ENCODE measurements around the gene RIPPLY3. TPM values are rescaled to one million over a fixed set of nuclear protein-coding genes. Genes with fewer than 3 reads are reported as not detected.
A peak's percentile ranks its signal among the peaks of the same experiment; 100 is the strongest.

Gene RIPPLY3
- total RNA-seq, 2 experiments from 2014 or later, result not detected

DNA sequence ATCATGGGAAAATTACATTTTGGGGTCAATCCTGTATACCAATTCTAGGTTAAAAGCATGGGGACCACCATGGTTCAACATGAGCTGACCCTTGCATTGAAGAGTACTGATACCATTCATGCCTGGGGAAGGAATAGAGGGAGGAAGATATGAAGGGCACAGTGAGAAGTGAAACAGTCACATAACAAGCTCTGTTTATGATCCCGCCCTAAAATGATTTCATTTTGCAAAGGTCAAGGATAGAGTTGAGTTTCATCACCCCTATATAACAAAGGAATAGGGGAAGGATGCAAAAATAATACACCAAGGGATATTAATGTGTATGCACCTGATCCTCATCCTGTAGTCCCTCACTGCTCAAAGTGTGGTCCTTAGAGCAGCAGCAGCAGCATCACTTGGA, 37.5 kb upstream of the RIPPLY3 start:
- DNase-seq (no peak), ATAC-seq (ENCODE audit: low read depth) (no peak)
- H3K9me3 Mint-ChIP-seq, result no peaks in the 10 kb centered on the region
- POLR2A ChIA-PET, result no interaction called here
- H3K36me3 Mint-ChIP-seq, result no peaks in the 10 kb centered on the region
- no peak overlapping the region for H3K4me3 Mint-ChIP-seq
- H3K4me1 Mint-ChIP-seq, result peaks cover 18% of the 10 kb centered on the region
- no peaks in the 10 kb centered on the region for H3K27me3 Mint-ChIP-seq
- H3K27ac Mint-ChIP-seq, result no peak overlapping the region

DNA sequence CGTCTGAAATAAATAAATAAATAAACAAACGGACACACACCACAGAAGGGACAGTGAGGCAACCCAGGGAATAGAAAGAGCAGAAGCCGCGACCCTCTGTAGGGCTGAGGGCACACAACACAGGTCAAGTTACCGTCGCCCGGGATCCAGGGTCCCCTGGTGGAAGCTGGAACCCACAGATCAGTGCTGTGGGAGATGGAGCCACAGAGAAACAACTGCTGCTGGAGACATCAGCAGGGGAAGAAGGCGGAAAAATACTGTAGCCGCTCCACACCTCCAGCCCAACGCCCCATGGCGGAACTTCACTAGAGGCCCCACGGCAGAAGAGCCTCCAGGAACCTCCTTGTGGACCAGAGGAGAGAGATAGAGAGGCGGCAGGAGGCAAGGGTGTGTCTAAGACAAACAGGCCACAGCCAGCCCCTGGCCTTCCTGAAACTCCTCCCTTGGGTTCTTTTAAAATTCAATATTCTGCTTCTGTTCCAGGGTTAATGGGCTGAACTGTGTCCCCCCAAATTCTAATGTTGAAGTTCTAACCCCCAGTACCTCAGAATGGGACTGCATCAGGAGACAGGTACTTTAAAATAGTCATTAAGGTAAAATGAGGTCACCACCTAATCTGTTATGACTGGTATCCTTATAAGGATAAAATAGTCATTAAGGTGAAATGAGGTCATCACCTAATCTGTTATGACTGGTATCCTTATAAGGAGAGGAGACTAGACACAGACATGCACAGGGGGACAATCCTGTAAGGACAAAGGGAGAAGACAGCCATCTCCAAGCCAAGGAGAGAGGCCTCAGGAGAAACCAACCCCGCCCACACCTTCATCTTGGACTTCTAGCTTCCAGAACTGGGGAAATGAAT, 32.3 kb upstream of the RIPPLY3 start:
- peaks cover 14% of the 10 kb centered on the region for H3K4me1 Mint-ChIP-seq
- ATAC-seq (ENCODE audit: low read depth) (no peak), DNase-seq (no peak)
- no peak overlapping the region for H3K4me3 Mint-ChIP-seq
- no peaks in the 10 kb centered on the region for H3K36me3 Mint-ChIP-seq
- POLR2A ChIA-PET, result no interaction called here
- H3K27ac Mint-ChIP-seq, result no peak overlapping the region
- H3K27me3 Mint-ChIP-seq, result no peaks in the 10 kb centered on the region
- no peaks in the 10 kb centered on the region for H3K9me3 Mint-ChIP-seq

DNA sequence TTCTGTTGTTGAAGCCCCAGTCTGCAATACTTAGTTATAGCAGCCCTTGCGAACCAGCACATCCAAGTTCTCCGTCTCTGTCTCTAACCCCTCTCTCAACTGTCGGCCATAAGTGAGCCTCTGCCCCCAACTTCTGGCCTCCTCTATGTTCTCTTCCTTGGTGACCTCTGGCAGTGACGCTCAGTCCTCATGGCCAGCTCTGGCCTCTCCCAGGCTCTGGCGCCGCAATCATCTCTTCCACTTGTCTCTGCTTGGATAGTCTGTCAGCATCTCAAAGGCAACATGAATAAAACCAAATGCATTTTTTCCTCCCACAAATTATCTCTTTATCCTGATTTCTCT, 31.7 kb upstream of the RIPPLY3 start:
- no peak overlapping the region for H3K27ac Mint-ChIP-seq
- no peaks in the 10 kb centered on the region for H3K9me3 Mint-ChIP-seq
- H3K4me1 Mint-ChIP-seq, result peaks cover 14% of the 10 kb centered on the region
- DNase-seq (no peak), ATAC-seq (ENCODE audit: low read depth) (no peak)
- H3K4me3 Mint-ChIP-seq, result no peak overlapping the region
- H3K27me3 Mint-ChIP-seq, result no peaks in the 10 kb centered on the region
- POLR2A ChIA-PET, result no interaction called here
- no peaks in the 10 kb centered on the region for H3K36me3 Mint-ChIP-seq

DNA sequence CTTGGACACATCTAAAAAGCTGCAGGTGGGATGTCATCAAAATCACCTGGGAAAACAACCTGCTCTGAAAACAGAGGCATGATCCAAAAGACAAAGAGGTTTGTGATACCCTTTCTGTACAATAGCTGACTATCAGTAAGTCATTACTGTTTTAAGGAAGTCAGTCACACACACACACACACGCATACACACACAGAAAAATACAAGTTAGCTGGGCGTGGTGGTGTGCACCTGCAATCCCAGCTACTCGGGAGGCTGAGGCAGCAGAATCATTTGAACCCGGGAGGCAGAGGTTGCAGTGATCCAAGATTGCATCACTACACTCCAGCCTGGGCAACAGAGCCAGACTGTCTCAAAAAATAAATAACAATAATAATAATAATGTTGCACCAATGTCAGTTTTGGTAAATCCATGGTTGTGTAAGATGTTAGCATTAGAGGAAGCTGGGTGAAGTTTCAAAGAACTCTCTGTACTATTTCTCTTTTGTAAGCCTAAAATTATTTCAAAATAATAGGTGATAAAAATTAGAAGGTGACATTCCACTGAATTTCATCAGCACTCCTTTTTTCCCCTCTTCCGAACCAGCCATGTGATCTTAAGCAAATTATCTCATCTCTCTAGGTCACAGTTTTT, 30.2 kb upstream of the RIPPLY3 start:
- no peak overlapping the region for H3K4me3 Mint-ChIP-seq
- H3K4me1 Mint-ChIP-seq, result peaks cover 20% of the 10 kb centered on the region
- peaks cover 4% of the 10 kb centered on the region for H3K27me3 Mint-ChIP-seq
- ATAC-seq (ENCODE audit: low read depth) (no peak), DNase-seq (no peak)
- peak overlapping the region; percentile 79 for H3K27ac Mint-ChIP-seq
- no peaks in the 10 kb centered on the region for H3K36me3 Mint-ChIP-seq
- no peaks in the 10 kb centered on the region for H3K9me3 Mint-ChIP-seq
- POLR2A ChIA-PET, result interaction anchor here (0.6 to 2.9 kb wide), 3 partner anchors 9 to 389 kb away, joined by 3 to 21 read pairs (median 4); partner anchors contain the start of gene HLCS

DNA sequence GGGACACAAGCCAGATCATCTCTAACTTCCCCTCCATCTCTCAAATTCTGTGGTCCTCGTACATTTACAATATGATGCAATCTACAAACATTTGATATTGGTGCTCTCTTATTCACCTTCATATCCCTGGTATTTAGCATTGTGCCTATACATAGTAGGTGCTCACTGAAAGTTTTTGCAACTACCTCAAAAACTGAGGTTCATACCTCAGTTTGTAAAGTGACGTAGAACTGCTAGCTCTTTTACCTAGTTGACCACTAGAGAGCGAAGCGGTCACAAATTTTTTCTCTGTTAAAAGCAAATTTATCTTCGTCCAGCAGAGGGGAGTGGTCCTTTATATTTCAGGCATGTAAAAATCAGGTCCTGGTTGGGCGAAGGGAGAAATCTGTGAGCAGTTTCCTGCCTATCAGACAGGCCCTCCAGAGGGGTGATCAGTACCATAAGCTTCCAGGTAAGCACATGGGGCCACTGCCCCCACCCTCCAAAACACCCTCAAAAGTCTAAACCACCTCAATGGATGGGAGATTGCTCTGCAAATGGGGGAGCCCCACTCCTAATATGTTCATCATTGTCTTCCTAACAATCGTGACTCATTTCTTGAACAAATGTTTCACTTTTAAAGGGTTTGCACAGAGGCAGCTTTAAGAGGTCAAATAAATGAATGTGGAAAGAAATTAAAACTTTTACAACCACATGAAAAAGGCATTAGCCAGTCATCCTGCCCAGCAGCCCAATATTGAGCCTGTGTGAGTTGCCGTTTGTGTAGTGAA, 29.4 kb upstream of the RIPPLY3 start:
- DNase-seq (peak; percentile 46), ATAC-seq (ENCODE audit: low read depth) (peak; percentile 67)
- Mint-ChIP-seq H3K9me3 (no peaks in the 10 kb centered on the region), H3K36me3 (no peaks in the 10 kb centered on the region), H3K27me3 (peaks cover 4% of the 10 kb centered on the region), H3K27ac (peak overlapping the region; percentile 79), H3K4me1 (peaks cover 24% of the 10 kb centered on the region), H3K4me3 (peak overlapping the region; percentile 33)
- POLR2A ChIA-PET, result interaction anchor here (0.6 to 2.9 kb wide), 3 partner anchors 10 to 389 kb away, joined by 3 to 21 read pairs (median 4); partner anchors contain the start of gene HLCS

DNA sequence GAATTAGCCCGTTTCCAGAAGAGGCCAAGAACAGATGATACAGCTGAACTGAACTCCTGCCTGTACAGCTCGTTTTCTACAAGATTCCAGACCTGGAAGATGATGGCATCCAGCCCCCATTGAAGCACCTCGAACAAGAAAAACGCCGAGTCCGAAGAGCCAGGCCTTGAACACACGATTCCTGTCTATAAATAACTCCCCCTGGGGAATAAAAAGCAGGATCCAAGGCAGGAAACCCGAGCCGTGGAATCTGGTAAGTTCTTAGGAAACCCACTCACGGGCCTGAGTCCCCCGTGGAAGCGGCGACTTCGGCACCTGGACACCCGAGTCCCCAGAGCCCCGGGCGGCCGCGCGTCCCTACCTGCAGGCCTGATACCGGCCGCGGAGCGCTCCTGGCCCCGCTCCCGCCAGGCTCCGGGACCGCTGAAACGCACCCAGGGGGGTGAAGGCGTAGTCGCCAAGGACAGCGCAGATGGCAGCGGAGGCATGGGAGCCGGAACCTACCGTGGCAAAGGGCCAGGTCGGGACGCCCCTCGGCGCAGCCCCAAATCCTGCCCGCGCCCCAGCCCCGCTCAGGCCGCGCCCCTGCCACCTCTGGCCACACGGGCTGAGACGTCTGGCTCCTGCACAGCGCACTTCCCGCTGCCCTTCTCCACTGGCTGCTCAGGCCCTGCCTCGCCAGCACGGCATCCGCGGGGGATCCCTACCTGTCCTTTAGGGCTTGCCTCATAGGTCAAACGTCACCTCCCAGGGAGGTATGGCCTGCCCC, 26.0 kb upstream of the RIPPLY3 start:
- Mint-ChIP-seq H3K4me1 (peaks cover 24% of the 10 kb centered on the region), H3K27ac (peak overlapping the region; percentile 60), H3K9me3 (no peaks in the 10 kb centered on the region), H3K36me3 (no peaks in the 10 kb centered on the region), H3K4me3 (peak overlapping the region; percentile 83), H3K27me3 (peaks cover 4% of the 10 kb centered on the region)
- POLR2A ChIA-PET, result interaction anchor here (1.2 to 2.1 kb wide), 2 partner anchors 9 to 11 kb away, joined by 3 to 6 read pairs; no protein-coding TSS in a partner anchor
- ATAC-seq (ENCODE audit: low read depth) (peak; percentile 44), DNase-seq (peak; percentile 49)

DNA sequence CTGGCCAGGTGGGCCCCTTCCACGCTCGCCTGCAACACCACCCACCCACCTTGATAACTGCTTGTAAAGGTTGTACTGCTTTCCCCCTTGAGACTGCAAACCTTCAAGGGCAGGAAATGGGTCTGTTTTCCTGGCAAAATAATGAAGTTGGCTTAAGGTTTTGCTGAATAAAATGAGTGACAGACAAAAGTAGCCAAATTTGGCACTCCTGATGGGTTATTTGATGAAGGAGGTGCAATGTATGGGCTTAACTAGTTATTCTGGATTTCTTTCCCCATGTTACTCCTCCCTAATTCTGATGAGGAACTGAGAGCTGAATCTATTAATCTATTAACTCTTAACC, 25.5 kb upstream of the RIPPLY3 start:
- Mint-ChIP-seq H3K4me1 (peaks cover 28% of the 10 kb centered on the region), H3K9me3 (no peaks in the 10 kb centered on the region), H3K36me3 (no peaks in the 10 kb centered on the region), H3K27me3 (peaks cover 4% of the 10 kb centered on the region), H3K27ac (peak overlapping the region; percentile 60), H3K4me3 (peak overlapping the region; percentile 83)
- POLR2A ChIA-PET, result no interaction called here
- DNase-seq, result no peak
- ATAC-seq (ENCODE audit: low read depth), result no peak

DNA sequence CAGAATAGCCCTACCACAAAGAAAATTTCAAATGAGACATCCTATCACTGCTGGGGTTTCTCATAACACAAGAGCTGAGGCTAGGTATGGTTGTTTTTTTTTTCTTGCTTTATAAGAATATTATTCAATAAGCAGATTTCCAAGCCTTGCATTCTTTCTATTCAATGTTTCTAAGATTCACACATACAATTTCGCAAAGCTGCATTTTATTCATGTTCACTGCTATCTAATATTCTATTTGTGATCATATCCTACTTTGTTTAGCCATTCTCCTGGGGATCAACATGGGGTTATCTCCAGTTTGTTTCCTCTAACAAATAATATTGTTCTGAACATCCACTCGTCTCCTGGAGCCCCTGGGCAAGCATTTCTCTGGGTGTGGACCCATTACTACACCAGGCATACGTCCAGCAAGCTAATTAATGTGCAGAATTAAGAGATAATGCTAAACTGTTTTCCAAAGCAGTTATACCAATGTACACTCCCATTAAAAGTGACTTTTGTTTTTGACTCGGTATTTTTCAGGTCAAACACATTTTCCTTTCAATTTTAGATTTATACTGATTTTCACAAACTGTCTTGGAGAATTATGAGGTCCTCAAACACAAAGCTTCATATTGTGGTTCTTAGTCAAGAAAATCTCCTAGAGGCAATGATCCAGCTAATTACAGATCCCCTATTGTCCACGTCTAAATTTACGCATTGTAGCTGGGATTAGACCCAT, 24.4 kb upstream of the RIPPLY3 start:
- peaks cover 4% of the 10 kb centered on the region for H3K27me3 Mint-ChIP-seq
- DNase-seq (no peak), ATAC-seq (ENCODE audit: low read depth) (no peak)
- peaks cover 2% of the 10 kb centered on the region for H3K36me3 Mint-ChIP-seq
- POLR2A ChIA-PET, result no interaction called here
- no peak overlapping the region for H3K4me3 Mint-ChIP-seq
- no peaks in the 10 kb centered on the region for H3K9me3 Mint-ChIP-seq
- peaks cover 31% of the 10 kb centered on the region for H3K4me1 Mint-ChIP-seq
- no peak overlapping the region for H3K27ac Mint-ChIP-seq

DNA sequence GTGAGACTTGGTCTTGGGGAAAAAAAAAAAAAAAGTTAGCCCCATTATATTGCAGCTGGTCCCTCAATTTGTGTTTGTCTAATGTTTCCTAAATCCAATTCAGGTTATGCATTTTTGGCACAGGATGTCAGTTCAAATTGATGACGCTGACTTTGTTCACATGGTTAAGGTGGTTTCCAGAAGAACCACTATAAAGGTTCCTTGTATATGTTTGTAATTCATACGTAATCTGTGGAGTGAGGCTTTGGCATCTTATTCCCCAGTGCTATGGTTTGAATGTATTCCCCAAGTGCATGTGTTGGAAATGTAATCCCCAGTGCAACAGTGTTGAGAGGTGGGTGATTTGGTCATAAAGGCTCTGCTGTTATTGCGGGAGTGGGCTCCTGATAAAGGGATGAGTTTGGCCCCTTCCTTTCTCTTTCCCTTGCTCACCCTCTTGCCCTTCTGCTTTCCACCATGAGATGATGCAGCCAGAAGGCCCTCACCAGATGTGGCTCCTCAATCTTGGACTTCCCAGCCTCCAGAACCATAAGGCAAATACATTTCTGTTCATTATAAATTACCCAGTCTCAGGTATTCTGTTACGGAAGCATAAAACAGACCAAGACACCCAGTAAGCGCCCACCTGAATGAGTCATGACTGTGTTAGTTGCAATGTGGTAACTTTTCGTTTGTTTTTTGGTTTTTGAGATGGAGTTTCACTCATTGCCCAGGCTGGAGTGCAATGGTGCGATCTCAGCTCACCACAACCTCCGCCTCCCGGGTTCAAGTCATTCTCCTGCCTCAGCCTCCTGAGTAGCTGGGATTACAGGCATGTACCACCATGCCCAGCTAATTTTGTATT, 20.5 kb upstream of the RIPPLY3 start:
- H3K9me3 Mint-ChIP-seq, result no peaks in the 10 kb centered on the region
- ATAC-seq (ENCODE audit: low read depth) (no peak), DNase-seq (no peak)
- POLR2A ChIA-PET, result no interaction called here
- H3K27ac Mint-ChIP-seq, result peak overlapping the region; percentile 59
- H3K27me3 Mint-ChIP-seq, result peaks cover 2% of the 10 kb centered on the region
- H3K4me3 Mint-ChIP-seq, result peak overlapping the region; percentile 39
- peaks cover 31% of the 10 kb centered on the region for H3K4me1 Mint-ChIP-seq
- H3K36me3 Mint-ChIP-seq, result peaks cover 2% of the 10 kb centered on the region

DNA sequence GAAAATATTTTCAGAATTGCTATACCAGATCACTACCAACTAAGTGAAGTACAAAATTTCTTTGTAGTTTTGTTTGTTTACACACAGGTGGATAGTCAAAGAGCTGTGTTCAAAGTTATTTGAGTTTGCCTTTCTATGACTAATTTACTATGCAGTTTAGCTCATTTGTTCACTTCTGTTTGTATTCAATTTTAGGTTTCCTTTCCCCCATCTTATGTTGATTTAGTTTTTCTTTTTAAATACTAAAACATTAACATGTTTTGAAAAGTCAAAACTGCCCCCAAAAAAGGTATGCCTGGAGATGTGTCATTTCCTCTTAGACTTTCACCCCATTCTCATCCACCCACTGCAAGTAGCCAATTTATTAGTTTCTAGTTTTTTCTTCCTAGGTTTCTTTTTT, 18.7 kb upstream of the RIPPLY3 start:
- no peak for ATAC-seq (ENCODE audit: low read depth)
- Mint-ChIP-seq H3K4me3 (no peak overlapping the region), H3K9me3 (no peaks in the 10 kb centered on the region), H3K27me3 (no peaks in the 10 kb centered on the region), H3K27ac (no peak overlapping the region), H3K36me3 (peaks cover 2% of the 10 kb centered on the region), H3K4me1 (peaks cover 26% of the 10 kb centered on the region)
- DNase-seq, result no peak
- POLR2A ChIA-PET, result interaction anchor here (1.2 to 1.7 kb wide), 2 partner anchors 20 to 21 kb away, joined by 3 read pairs; partner anchors contain the start of gene HLCS

DNA sequence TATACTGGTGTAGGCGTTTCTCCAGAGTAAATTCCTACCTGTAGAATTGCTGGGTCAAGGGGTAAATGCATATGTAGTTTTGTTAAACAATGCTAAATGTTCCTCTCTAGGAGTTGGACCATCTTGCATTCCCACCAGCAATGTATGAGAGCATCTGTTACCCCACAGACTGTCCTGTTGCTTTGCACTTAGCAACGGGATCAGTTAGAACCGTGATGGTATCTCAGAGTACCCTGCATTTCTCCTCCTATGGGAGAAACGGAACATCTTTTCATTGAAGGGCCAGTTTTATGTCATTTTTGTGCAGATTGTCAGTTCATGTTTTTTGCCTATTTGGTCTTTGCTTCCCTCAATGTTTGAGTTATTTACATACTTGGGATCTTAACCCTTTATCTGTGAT, 18.0 kb upstream of the RIPPLY3 start:
- peak overlapping the region; percentile 32 for H3K27ac Mint-ChIP-seq
- peak overlapping the region; percentile 26 for H3K4me3 Mint-ChIP-seq
- peaks cover 1% of the 10 kb centered on the region for H3K9me3 Mint-ChIP-seq
- ATAC-seq (ENCODE audit: low read depth), result no peak
- DNase-seq, result no peak
- H3K4me1 Mint-ChIP-seq, result peaks cover 27% of the 10 kb centered on the region
- POLR2A ChIA-PET, result interaction anchor here (1.6 kb wide), 1 partner anchor 22 kb away, joined by 13 read pairs; the partner anchor contains the start of gene HLCS
- no peaks in the 10 kb centered on the region for H3K27me3 Mint-ChIP-seq
- H3K36me3 Mint-ChIP-seq, result peaks cover 2% of the 10 kb centered on the region
